ENCODE data around the gene CDX2. TPM values are rescaled to one million over a fixed set of nuclear protein-coding genes. Genes with fewer than 3 reads are reported as not detected.
"Not testable (repeated sequence)": the region's sequence is repeated elsewhere in the genome, so short reads cannot be mapped to it uniquely, and the experiment has no call there.

The CDX2 gene
- total RNA-seq, 1 donor from 2014 or later, result not detected

DNA sequence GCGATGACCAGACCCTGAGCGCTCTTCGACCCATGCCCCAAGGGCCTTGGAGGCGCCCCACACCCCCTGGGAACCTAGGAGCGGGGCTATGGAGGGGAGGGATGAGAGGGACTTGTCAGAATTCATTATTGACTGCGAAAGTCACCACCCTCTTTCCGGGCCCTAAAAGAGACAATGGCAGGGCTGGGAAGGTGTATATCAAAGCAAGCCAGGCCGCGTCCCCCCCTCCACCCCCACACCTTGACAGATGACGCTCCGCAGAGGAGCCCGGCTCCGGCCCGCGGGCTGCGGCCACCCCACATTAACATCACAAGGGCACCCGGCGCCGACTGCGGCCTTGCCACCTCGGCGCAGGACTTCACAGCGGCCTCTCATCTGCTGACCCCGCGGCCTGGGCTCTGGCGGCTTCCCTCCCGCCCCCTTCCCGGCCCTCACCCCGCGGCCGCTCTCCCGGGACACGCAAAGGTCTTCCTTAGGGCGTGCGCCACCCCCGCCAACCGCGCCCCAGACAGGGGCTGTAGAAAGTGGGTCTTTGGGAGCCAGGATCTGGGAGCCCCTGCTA lies 2.4 kb downstream of the CDX2 start:
- H3K4me3 Mint-ChIP-seq (ENCODE audit: unreplicated experiment), result no peak overlapping the region
- no peak overlapping the region for H3K27ac Mint-ChIP-seq (ENCODE audit: unreplicated experiment)

DNA sequence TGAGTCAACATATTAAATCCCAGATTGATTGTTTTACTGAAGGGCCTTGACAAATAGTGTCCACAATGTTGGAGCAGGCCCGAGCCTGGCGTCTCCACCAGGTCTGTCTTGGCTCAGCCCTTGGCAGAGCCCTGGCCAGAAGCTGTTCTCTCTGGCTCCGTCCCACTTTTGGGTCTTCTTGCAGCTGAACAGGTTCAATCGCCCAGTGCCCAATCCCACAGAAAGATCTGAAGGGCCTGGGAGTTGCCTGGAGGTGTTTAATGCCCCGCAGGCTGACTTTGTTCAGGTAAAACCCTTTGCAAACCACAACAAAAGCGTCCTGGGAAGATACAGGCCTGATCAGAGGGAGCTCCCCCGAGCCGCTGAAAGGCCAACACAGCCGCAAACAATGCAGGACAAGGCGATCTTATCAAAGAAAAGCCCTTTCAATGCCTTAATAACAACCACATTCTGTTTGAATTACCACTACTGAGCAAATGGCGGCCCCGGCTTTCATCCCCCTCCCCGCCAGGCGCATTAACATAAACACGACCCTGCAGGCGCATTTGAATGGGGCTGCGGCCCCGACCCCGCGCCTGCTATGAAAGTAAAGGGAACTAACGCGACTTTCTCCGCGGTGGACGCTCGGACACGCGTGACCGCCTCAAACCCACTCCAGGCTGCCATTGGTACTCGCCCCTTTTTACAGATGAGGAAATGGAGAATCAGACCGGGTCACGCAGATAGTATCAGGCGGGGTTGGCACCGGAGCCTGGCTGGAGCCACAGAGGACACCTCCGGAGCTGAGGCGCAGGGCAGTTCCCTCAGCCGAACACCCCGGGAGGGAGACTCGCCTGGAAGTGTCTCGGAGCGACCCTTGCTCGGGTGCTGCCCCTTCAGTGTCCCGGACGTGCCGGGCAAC lies 3.1 kb downstream of the CDX2 start:
- no peak for DNase-seq (ENCODE audit: low spot score)
- H3K9me3 Mint-ChIP-seq (ENCODE audit: low read depth), result no peaks in the 10 kb centered on the region
- no peaks in the 10 kb centered on the region for H3K36me3 Mint-ChIP-seq (ENCODE audit: low read depth)
- H3K27me3 Mint-ChIP-seq (ENCODE audit: low read depth), result peaks cover 79% of the 10 kb centered on the region
- no peak overlapping the region for H3K4me3 Mint-ChIP-seq (ENCODE audit: unreplicated experiment)
- H3K4me1 Mint-ChIP-seq (ENCODE audit: low read depth), result peaks cover 18% of the 10 kb centered on the region
- no peak overlapping the region for H3K27ac Mint-ChIP-seq (ENCODE audit: unreplicated experiment)
- TF ChIP-seq, protein P1, sequence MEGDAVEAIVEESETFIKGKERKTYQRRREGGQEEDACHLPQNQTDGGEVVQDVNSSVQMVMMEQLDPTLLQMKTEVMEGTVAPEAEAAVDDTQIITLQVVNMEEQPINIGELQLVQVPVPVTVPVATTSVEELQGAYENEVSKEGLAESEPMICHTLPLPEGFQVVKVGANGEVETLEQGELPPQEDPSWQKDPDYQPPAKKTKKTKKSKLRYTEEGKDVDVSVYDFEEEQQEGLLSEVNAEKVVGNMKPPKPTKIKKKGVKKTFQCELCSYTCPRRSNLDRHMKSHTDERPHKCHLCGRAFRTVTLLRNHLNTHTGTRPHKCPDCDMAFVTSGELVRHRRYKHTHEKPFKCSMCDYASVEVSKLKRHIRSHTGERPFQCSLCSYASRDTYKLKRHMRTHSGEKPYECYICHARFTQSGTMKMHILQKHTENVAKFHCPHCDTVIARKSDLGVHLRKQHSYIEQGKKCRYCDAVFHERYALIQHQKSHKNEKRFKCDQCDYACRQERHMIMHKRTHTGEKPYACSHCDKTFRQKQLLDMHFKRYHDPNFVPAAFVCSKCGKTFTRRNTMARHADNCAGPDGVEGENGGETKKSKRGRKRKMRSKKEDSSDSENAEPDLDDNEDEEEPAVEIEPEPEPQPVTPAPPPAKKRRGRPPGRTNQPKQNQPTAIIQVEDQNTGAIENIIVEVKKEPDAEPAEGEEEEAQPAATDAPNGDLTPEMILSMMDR (IDR thresholded peaks at IDR 0.05), result no peak

More for the DNA sequence above, 2.4 kb downstream of the CDX2 start:
- peaks cover 14% of the 10 kb centered on the region for H3K4me1 Mint-ChIP-seq (ENCODE audit: low read depth)
- TF ChIP-seq, protein P1 (IDR thresholded peaks at IDR 0.05), result no peak
- H3K36me3 Mint-ChIP-seq (ENCODE audit: low read depth), result no peaks in the 10 kb centered on the region
- peaks cover 81% of the 10 kb centered on the region for H3K27me3 Mint-ChIP-seq (ENCODE audit: low read depth)
- H3K9me3 Mint-ChIP-seq (ENCODE audit: low read depth), result no peaks in the 10 kb centered on the region
- no peak for DNase-seq (ENCODE audit: low spot score)

DNA sequence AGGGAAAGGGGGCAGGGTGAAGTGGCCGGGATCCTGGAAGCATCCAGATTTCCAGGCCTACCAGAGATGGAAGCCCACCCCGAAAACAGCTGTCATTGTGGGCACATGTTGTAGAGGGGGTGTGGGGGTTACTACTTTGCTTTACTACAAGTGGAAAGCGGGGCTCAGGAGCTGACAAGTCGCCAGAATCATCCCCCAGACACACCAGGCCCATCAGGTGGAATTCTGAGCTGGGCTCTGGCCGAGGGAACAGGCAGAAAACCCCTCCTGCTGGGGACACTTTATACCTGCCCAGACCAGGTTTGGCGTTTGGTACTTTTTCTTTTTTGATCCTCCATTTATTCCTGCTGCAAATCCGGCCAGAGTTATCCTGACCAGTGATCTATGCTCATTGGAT lies 3.8 kb downstream of the CDX2 start:
- no peak for DNase-seq (ENCODE audit: low spot score)
- Mint-ChIP-seq H3K9me3 (ENCODE audit: low read depth) (no peaks in the 10 kb centered on the region), H3K27me3 (ENCODE audit: low read depth) (peaks cover 75% of the 10 kb centered on the region), H3K4me1 (ENCODE audit: low read depth) (peaks cover 21% of the 10 kb centered on the region), H3K4me3 (ENCODE audit: unreplicated experiment) (no peak overlapping the region), H3K27ac (ENCODE audit: unreplicated experiment) (no peak overlapping the region), H3K36me3 (ENCODE audit: low read depth) (no peaks in the 10 kb centered on the region)
- TF ChIP-seq, protein P1 (IDR thresholded peaks at IDR 0.05), result no peak

DNA sequence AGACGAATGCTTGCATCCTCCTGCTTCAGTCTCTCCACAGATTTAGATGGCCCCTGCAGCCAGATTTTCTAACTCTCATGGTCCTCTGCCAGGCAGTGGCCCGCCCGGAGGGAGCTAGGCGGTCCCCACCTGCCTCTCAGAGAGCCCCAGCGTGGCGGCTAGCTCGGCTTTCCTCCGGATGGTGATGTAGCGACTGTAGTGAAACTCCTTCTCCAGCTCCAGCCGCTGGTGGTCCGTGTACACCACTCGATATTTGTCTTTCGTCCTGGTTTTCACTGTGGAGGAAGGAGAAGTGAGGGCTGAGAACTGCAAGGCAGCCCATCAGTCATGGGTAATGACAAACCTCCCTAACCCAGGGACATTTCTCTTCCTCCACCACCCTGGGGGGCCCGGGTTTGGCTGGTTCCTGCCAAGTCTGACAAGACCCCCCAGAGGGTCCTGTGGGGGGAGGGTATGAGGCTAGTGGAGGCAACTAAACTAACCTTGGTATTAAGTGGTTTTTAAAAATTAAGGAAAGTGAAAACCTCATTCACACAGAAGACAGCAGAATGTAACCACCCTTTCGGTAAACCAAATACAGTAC lies 4.3 kb downstream of the CDX2 start:
- no peak for DNase-seq (ENCODE audit: low spot score)
- no peaks in the 10 kb centered on the region for H3K9me3 Mint-ChIP-seq (ENCODE audit: low read depth)
- H3K27me3 Mint-ChIP-seq (ENCODE audit: low read depth), result peaks cover 77% of the 10 kb centered on the region
- H3K36me3 Mint-ChIP-seq (ENCODE audit: low read depth), result no peaks in the 10 kb centered on the region
- H3K27ac Mint-ChIP-seq (ENCODE audit: unreplicated experiment), result no peak overlapping the region
- TF ChIP-seq, protein P1 (IDR thresholded peaks at IDR 0.05), result no peak
- no peak overlapping the region for H3K4me3 Mint-ChIP-seq (ENCODE audit: unreplicated experiment)
- peaks cover 24% of the 10 kb centered on the region for H3K4me1 Mint-ChIP-seq (ENCODE audit: low read depth)

DNA sequence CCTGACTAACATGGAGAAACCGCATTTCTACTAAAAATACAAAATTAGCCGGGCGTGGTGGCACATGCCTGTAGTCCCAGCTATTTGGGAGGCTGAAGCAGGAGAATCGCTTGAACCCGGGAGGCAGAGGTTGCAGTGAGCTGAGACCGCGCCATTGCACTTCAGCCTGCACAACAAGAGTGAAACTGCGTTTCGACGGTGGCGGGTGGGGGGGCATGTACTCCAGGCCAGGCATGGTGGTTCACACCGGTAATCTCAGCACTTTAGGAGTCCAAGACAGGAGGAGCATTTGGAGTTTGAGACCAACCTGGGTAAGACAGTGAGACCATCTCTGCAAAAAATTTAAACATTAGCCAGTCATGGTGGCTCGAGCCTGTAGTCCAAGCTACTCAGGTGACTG lies 4.9 kb downstream of the CDX2 start:
- DNase-seq (ENCODE audit: low spot score); H3K36me3 Mint-ChIP-seq (ENCODE audit: low read depth); H3K27ac Mint-ChIP-seq (ENCODE audit: unreplicated experiment); H3K4me3 Mint-ChIP-seq (ENCODE audit: unreplicated experiment); H3K9me3 Mint-ChIP-seq (ENCODE audit: low read depth): not testable (repeated sequence)
- H3K27me3 Mint-ChIP-seq (ENCODE audit: low read depth), result peaks cover 75% of the 10 kb centered on the region
- peaks cover 21% of the 10 kb centered on the region for H3K4me1 Mint-ChIP-seq (ENCODE audit: low read depth)

All from chondrocyte (in vitro differentiated cells).